Measurements from ENCODE around the gene TMEM236.

DNA sequence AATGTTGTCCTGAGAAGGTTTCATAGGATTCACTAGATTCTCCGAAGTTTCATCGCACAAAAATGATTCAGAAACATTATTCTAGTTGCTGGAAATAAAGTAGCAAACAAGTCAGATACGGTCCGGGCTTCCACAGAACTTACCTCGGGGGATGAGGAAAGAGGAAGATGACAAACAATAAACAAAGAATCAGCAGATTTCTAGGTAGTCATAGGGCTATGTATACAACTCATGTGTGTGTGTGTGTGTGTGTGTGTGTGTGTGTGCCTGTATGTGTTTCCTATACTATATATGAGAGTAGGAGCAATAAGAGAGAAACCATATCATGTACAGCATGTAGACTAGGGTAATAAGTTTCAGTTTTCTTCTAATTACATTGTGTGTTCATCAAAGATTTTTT, 16.5 kb downstream of the TMEM236 start:
- TF ChIP-seq ZNF274 (IDR thresholded peaks at IDR 0.05; ENCODE audit: low read depth, low read length): no peak
- no peak for TF ChIP-seq YY1 (IDR thresholded peaks at IDR 0.05; ENCODE audit: insufficient read depth, insufficient read length)
